ENCODE data around the gene PMEL. TPM values are rescaled to one million over a fixed set of nuclear protein-coding genes. Genes with fewer than 3 reads are reported as not detected.

PMEL gene
- total and polyA plus RNA-seq, 2 of the 4 experiments (the other 2 are of a cell fraction): 1.4 to 5.8 TPM

DNA sequence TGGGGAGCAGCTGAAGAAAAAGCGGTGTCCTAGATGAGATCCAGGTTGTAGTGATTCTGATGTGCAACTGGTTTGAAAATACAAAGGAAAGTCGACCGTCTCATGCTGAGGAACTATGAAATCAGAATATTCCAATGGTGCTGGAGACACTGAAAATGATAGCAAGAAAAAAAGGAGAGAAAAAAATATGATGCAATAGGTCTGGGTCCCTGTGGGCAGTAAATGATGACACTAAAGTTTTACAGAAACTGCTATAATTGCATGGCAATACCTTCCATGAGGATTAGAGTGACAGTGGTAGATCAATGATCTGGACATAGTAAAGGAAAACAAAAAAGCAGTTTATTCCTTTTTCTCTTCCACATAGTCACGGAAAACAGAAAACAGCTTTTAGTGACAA is 40.5 kb downstream of the PMEL start:
- no peak overlapping the region for H3K18ac ChIP-seq (ENCODE audit: low read depth, low read length)
- H3K9me3 ChIP-seq (ENCODE audit: control insufficient read depth, insufficient read depth, low read length): no peaks in the 10 kb centered on the region
- H2BK15ac ChIP-seq (ENCODE audit: low read depth, low read length): no peak overlapping the region
- ChIA-PET CTCF (interaction anchor here (1.2 kb wide), 1 partner anchor 108 kb away, joined by 3 read pairs; the partner anchor contains the start of genes ORMDL2 and SARNP), POLR2A (ENCODE audit: unreplicated experiment) (no interaction called here)
- TF ChIP-seq RCOR1 (IDR thresholded peaks at IDR 0.05; ENCODE audit: insufficient replicate concordance, low read length) (no peak), CEBPB (IDR thresholded peaks at IDR 0.05; ENCODE audit: low read depth, low read length) (peak; percentile 85), MXI1 (IDR thresholded peaks at IDR 0.05; ENCODE audit: borderline replicate concordance, low read depth, low read length) (no peak), SMC3 (IDR thresholded peaks at IDR 0.05; ENCODE audit: low read depth, low read length) (no peak), RFX5 (IDR thresholded peaks at IDR 0.05; ENCODE audit: low read depth, low read length) (no peak), POLR2A (IDR thresholded peaks at IDR 0.05; ENCODE audit: low read depth, low read length) (no peak), FOS (IDR thresholded peaks at IDR 0.05; ENCODE audit: low read depth, low read length) (no peak)
- TF ChIP-seq, protein P1, sequence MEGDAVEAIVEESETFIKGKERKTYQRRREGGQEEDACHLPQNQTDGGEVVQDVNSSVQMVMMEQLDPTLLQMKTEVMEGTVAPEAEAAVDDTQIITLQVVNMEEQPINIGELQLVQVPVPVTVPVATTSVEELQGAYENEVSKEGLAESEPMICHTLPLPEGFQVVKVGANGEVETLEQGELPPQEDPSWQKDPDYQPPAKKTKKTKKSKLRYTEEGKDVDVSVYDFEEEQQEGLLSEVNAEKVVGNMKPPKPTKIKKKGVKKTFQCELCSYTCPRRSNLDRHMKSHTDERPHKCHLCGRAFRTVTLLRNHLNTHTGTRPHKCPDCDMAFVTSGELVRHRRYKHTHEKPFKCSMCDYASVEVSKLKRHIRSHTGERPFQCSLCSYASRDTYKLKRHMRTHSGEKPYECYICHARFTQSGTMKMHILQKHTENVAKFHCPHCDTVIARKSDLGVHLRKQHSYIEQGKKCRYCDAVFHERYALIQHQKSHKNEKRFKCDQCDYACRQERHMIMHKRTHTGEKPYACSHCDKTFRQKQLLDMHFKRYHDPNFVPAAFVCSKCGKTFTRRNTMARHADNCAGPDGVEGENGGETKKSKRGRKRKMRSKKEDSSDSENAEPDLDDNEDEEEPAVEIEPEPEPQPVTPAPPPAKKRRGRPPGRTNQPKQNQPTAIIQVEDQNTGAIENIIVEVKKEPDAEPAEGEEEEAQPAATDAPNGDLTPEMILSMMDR (conservative IDR thresholded peaks at IDR 0.05; ENCODE audit: low read depth, low read length): no peak
- H3K9me1 ChIP-seq (ENCODE audit: insufficient read depth, low read length): peaks cover 8% of the 10 kb centered on the region; the same call in 1 of the 2 replicates
- in situ Hi-C loops (cut with MboI; ENCODE audit: low sequenced_read_pairs): loop anchor here (10.0 kb wide), 1 partner anchor 101 kb away; the partner anchor contains the start of gene DNAJC14
- 97% methylated on average over 3 of the region's 4 CpGs; no CpG with 5 or more reads in 1 of the 2 experiments for WGBS, 2 experiments (ENCODE audit: extremely low coverage in 2 of 2, insufficient read length in 1 of 2)
- H3K14ac ChIP-seq (replicated peaks; ENCODE audit: low read depth, low read length): no peak overlapping the region
- peaks cover 31 to 65% of the 10 kb centered on the region in 2 experiments for H3K79me1 ChIP-seq (ENCODE audit: low read depth in 1 of 2, low read length in 2 of 2)
- H4K5ac ChIP-seq (ENCODE audit: low read depth, low read length): no peak overlapping the region
- dilution Hi-C loops (cut with HindIII; ENCODE audit: low sequenced_read_pairs, unreplicated experiment): no loop called here
- TSS peak; percentile 40 for BruUV-seq (replicated peaks)
- no peak overlapping the region for H2BK120ac ChIP-seq (ENCODE audit: low read depth, low read length)
- H3K4me1 ChIP-seq (ENCODE audit: control insufficient read depth, insufficient read depth, low read length): peaks cover 3% of the 10 kb centered on the region
- no peak overlapping the region for H2AK5ac ChIP-seq (ENCODE audit: low read depth, low read length)
- H2BK5ac ChIP-seq (ENCODE audit: low read depth, low read length, poor library complexity, severe bottlenecking): no peak overlapping the region
- no peak overlapping the region for H3K56ac ChIP-seq (ENCODE audit: extremely low read depth, insufficient read depth, low read length)
- ATAC-seq (ENCODE audit: low read depth) (no peak), DNase-seq (no peak)
- no peak overlapping the region for H3K27ac ChIP-seq (ENCODE audit: insufficient read depth, low read length)
- H3K36me3 ChIP-seq (ENCODE audit: control insufficient read depth, insufficient read depth, low read length): peaks cover 4% of the 10 kb centered on the region
- H3K4me2 ChIP-seq (ENCODE audit: low read depth, low read length): no peak overlapping the region
- H2AFZ ChIP-seq (replicated peaks; ENCODE audit: low read length, poor library complexity): no peak overlapping the region
- H4K91ac ChIP-seq (ENCODE audit: insufficient read depth, low read depth, low read length): peak overlapping the region; percentile 17; the same call in 1 of the 2 replicates
- H3K4me3 ChIP-seq (ENCODE audit: insufficient read depth, low read depth, low read length): no peak overlapping the region
- H3K23ac ChIP-seq (ENCODE audit: low read depth, low read length): no peak overlapping the region
- H3K27me3 ChIP-seq (ENCODE audit: control insufficient read depth, insufficient read depth, low read length): no peaks in the 10 kb centered on the region
- H3K9ac ChIP-seq (ENCODE audit: low read depth, low read length): no peak overlapping the region
- intact Hi-C loops (cut with micrococcal nuclease): no loop called here
- H3K4ac ChIP-seq (ENCODE audit: low read depth, low read length): no peak overlapping the region
- H4K8ac ChIP-seq (ENCODE audit: low read depth in 2 of 2, low read length in 2 of 2): no peak overlapping the region
- no peak overlapping the region for H2BK20ac ChIP-seq (ENCODE audit: low read depth, low read length)
- no peaks in the 10 kb centered on the region; the same call in 1 of the 2 replicates for H4K20me1 ChIP-seq (ENCODE audit: insufficient read depth, low read length)
- H2AK9ac ChIP-seq (replicated peaks; ENCODE audit: low read depth, low read length, poor library complexity): no peak overlapping the region

All from IMR-90 (cell line).